ENCODE measurements around the gene RERE. TPM values are rescaled to one million over a fixed set of nuclear protein-coding genes. Genes with fewer than 3 reads are reported as not detected.
A peak's percentile ranks its signal among the peaks of the same experiment; 100 is the strongest.

The RERE gene
- total RNA-seq, 1 experiment from 2014 or later: 40.6 TPM

DNA sequence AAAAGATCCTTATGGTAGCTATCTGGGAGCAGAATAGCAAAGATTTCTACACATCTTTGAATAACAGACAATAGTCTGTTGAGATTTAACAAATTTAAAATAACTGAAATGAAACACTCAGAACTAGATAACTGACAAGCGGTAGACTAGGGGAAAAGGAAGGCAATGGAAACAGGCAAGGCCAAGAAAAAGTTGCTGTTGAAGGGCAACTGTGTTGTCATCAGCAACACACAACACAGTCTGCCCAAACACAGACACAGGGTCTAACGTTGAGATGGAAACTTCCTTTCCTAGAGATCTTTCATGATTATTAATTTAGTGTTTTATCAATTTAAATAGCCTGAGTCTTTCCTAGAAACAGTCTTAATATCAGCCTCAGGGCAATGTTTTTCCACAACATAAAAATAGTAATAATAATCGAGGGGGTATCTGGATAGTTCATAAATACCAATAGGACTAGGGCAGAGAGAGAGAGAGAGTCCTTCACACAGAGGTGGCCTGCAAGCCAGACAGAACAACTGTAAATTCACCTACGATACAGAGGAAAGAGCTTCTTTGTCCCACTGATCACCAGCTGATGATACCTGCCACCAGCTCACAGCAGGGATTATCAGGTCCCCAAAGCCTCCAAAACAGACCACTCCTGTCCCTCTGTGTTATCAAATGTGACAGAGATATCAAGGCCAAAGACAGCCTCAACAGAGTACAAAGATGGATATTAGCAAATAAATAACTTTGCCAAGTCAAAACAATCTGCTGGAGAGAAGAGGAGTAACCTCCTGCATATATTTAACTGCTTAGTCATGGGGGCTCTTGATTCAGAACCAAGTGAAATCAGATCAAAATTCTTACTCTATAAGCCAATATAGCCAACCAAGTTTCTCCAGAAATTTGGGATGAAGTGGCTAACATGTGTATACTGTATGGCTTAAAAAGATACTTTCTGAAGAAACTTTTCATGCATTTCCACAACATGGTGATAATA is 254.3 kb downstream of the RERE start:
- H3K79me2 ChIP-seq (ENCODE audit: insufficient read depth, low read length): no peaks in the 10 kb centered on the region; the same call in 1 of the 2 replicates
- no peak overlapping the region for H3K9ac ChIP-seq (ENCODE audit: low read length)
- RAD21 ChIA-PET (ENCODE audit: low non-redundant PET in 1 of 2, low total read pairs in 2 of 2, uncharacterized antibody in 2 of 2, unreplicated experiment in 2 of 2): no interaction called here
- peaks cover 5 to 16% of the 10 kb centered on the region in 2 experiments; a peak in 3 of 4 replicates for H3K4me1 ChIP-seq (ENCODE audit: control insufficient read depth in 1 of 2, insufficient read depth in 2 of 2, low read length in 2 of 2)
- intact Hi-C loops (cut with micrococcal nuclease): no loop called here
- H3K27me3 ChIP-seq (ENCODE audit: insufficient read depth, low read length): no peaks in the 10 kb centered on the region
- H3K27ac ChIP-seq (ENCODE audit: low read depth, low read length): no peak overlapping the region
- H3K36me3 ChIP-seq (ENCODE audit: control insufficient read depth in 1 of 2, insufficient read depth in 2 of 2, low read length in 2 of 2): no peaks in the 10 kb centered on the region
- H4K20me1 ChIP-seq (ENCODE audit: insufficient read depth): no peaks in the 10 kb centered on the region
- H3K9me3 ChIP-seq (ENCODE audit: control insufficient read depth in 1 of 2, insufficient read depth in 1 of 2, low read depth in 1 of 2, low read length in 2 of 2): no peaks in the 10 kb centered on the region
- H3K4me3 ChIP-seq (replicated peaks in 1 of 2; ENCODE audit: low read depth in 1 of 2, low read length in 2 of 2): no peak overlapping the region
- H3K4me2 ChIP-seq (ENCODE audit: low read length): peak overlapping the region; percentile 21; the same call in 1 of the 2 replicates
- CTCF ChIA-PET: interaction anchor here (1.2 to 3.6 kb wide), 4 partner anchors 8 to 287 kb away, joined by 3 to 48 read pairs (median 16); no protein-coding TSS in a partner anchor
- H2AFZ ChIP-seq (ENCODE audit: low read depth, low read length, poor library complexity, severe bottlenecking): no peak overlapping the region
- POLR2A ChIA-PET: no interaction called here
- no peaks in the 10 kb centered on the region for H3K9me2 ChIP-seq (ENCODE audit: insufficient read depth)
- no TSS peak for BruUV-seq (replicated peaks)
- no peak for DNase-seq (ENCODE audit: low read depth, low spot score)
- no peak for ATAC-seq
- no peak for TF ChIP-seq ZFX (IDR thresholded peaks at IDR 0.05)
- no peak for TF ChIP-seq MAX (IDR thresholded peaks at IDR 0.05)
- no peak for TF ChIP-seq POLR2AphosphoS5 (IDR thresholded peaks at IDR 0.05; ENCODE audit: low read depth, low read length)
- no peak for TF ChIP-seq SRF (IDR thresholded peaks at IDR 0.05; ENCODE audit: low read depth)
- no peak for TF ChIP-seq CTCF (IDR thresholded peaks at IDR 0.05 in 2 of 3, conservative IDR thresholded peaks at IDR 0.05 in 1 of 3; ENCODE audit: borderline replicate concordance in 1 of 3, insufficient read depth in 1 of 3, low read depth in 2 of 3, low read length in 2 of 3)
- TF ChIP-seq, protein P1, sequence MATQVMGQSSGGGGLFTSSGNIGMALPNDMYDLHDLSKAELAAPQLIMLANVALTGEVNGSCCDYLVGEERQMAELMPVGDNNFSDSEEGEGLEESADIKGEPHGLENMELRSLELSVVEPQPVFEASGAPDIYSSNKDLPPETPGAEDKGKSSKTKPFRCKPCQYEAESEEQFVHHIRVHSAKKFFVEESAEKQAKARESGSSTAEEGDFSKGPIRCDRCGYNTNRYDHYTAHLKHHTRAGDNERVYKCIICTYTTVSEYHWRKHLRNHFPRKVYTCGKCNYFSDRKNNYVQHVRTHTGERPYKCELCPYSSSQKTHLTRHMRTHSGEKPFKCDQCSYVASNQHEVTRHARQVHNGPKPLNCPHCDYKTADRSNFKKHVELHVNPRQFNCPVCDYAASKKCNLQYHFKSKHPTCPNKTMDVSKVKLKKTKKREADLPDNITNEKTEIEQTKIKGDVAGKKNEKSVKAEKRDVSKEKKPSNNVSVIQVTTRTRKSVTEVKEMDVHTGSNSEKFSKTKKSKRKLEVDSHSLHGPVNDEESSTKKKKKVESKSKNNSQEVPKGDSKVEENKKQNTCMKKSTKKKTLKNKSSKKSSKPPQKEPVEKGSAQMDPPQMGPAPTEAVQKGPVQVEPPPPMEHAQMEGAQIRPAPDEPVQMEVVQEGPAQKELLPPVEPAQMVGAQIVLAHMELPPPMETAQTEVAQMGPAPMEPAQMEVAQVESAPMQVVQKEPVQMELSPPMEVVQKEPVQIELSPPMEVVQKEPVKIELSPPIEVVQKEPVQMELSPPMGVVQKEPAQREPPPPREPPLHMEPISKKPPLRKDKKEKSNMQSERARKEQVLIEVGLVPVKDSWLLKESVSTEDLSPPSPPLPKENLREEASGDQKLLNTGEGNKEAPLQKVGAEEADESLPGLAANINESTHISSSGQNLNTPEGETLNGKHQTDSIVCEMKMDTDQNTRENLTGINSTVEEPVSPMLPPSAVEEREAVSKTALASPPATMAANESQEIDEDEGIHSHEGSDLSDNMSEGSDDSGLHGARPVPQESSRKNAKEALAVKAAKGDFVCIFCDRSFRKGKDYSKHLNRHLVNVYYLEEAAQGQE (IDR thresholded peaks at IDR 0.05; ENCODE audit: low read depth): no peak
- no peak for TF ChIP-seq EGR1 (IDR thresholded peaks at IDR 0.05; ENCODE audit: low read depth)
- TF ChIP-seq CEBPB (IDR thresholded peaks at IDR 0.05; ENCODE audit: low read depth): no peak
- TF ChIP-seq JUND (IDR thresholded peaks at IDR 0.05): no peak
- TF ChIP-seq CBX3 (IDR thresholded peaks at IDR 0.05; ENCODE audit: low read depth): no peak
- TF ChIP-seq RAD21 (IDR thresholded peaks at IDR 0.05; ENCODE audit: low read depth): no peak
